Fibroblast of lung (primary cell): ENCODE measurements around the gene RHOXF1.

ENCODE experiments used
- EZH2 ChIP-seq: IDR thresholded peaks from 2 replicates; pipeline ENCODE4 v1.5.1; 2012; ENCODE audit warnings: low read length, control low read depth, mild to moderate bottlenecking; ENCODE audit errors: missing control alignments
- TF ChIP-seq, protein P1 (sequence below), 2 donors: IDR thresholded peaks in 1 of 2; conservative IDR thresholded peaks in 1 of 2; 1 replicate in 1 of 2; 2 replicates in 1 of 2; pipeline ENCODE4 v1.5.1; 2011 to 2012; ENCODE audit warnings: low read length in 2 of 2, control low read depth in 1 of 2, inconsistent platforms in 1 of 2, low read depth in 1 of 2, mild to moderate bottlenecking in 1 of 2

GRCh38 chrX:120125444-120125843 lies 9.7 kb upstream of the RHOXF1 start:
- TF ChIP-seq EZH2: no peak
- TF ChIP-seq, protein P1, sequence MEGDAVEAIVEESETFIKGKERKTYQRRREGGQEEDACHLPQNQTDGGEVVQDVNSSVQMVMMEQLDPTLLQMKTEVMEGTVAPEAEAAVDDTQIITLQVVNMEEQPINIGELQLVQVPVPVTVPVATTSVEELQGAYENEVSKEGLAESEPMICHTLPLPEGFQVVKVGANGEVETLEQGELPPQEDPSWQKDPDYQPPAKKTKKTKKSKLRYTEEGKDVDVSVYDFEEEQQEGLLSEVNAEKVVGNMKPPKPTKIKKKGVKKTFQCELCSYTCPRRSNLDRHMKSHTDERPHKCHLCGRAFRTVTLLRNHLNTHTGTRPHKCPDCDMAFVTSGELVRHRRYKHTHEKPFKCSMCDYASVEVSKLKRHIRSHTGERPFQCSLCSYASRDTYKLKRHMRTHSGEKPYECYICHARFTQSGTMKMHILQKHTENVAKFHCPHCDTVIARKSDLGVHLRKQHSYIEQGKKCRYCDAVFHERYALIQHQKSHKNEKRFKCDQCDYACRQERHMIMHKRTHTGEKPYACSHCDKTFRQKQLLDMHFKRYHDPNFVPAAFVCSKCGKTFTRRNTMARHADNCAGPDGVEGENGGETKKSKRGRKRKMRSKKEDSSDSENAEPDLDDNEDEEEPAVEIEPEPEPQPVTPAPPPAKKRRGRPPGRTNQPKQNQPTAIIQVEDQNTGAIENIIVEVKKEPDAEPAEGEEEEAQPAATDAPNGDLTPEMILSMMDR (conservative IDR thresholded peaks at IDR 0.05 in 1 of 2, IDR thresholded peaks at IDR 0.05 in 1 of 2; ENCODE audit: low read depth in 1 of 2, low read length in 2 of 2): no peak
